Activated gamma-delta T cell treated with Interleukin-2 at 50 U/mL for 16 hours (primary cell): ENCODE results near the gene MBLAC2.

Experiments
- DNase-seq: peaks from one replicate; pipeline ENCODE4 v3.0.0-alpha.2; 2020

Gene MBLAC2

GRCh38 chr5:90474235-90475107, at the start of gene MBLAC2, which contains the start of gene POLR3G:
TSS of gene MBLAC2 (minus strand) at chr5:90474771. CDS start at chr5:90474292, 479 bp downstream.
TSS of gene POLR3G (plus strand) at chr5:90474864. CDS start at chr5:90485568, 10,704 bp downstream.
- peak; percentile 92 for DNase-seq

- no peak for DNase-seq
Measured at GRCh38 chr5:90519081-90519480, 44.5 kb upstream of the MBLAC2 start.

DNA sequence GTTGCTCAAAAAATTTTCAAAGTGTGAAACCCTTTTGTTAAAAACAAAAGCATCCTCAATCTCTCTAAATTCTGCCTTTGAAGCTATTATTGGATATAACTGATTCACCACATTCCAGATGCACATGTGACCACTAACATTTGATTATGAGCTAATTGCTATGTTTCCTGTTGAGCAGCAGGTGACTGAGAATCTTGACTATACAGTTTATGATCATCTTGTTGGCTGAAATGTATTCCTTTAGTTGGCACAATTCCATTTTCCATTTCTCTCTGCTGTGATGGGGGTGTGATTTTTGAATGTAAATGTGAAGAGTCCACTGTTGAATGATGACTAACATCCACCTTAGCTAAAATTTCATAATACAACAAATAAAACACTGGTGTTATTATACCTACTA, 44.1 kb upstream of the MBLAC2 start:
- no peak for DNase-seq

- no peak for DNase-seq
Measured at GRCh38 chr5:90514520-90514919, 39.9 kb upstream of the MBLAC2 start.

GRCh38 chr5:90510438-90510837, 35.9 kb upstream of the MBLAC2 start:
- DNase-seq, result no peak

- no peak for DNase-seq
Measured at GRCh38 chr5:90506221-90506620, 31.6 kb upstream of the MBLAC2 start.

DNA sequence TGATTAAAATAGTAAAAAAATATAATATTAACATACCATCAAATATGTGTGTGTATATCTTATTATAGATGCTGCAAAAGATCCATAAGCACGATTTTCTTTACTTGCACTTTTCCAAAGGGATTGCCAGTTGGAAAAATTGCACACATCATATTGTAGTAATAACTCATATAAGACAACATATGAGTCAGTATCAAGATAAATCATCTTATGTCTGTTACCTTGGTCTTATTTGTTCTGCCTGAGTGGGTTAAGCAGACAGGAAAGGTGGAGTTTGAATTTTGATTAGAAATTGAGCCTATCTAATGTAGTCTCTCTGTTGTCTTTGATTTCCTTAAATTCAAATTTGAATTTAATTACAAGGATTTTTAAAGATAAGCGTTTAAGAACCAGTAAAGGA, 30.2 kb upstream of the MBLAC2 start:
- DNase-seq, result no peak

- no peak for DNase-seq
Measured at GRCh38 chr5:90503596-90503995, 29.0 kb upstream of the MBLAC2 start.

DNA sequence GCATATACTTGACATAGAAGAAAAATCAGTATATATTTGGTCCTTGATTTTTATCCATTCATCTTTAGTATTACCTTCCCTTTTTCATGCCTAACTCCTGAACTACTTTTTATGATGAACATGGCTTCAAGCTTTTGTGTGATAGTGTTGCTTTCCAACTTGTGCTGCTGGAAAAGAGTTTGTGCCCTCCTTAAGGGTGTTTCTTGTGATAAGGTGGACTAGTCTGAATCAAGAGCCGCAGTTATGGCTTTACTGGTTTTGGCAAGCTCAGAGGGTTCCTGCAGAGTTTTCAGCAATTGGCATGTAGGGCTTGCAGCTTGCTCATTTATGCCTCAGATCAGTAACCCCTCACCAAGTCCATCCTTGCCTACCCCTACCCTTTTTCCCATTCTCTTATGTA, 20.6 kb upstream of the MBLAC2 start:
- no peak for DNase-seq

GRCh38 chr5:90494043-90494442, 19.5 kb upstream of the MBLAC2 start:
- no peak for DNase-seq

DNA sequence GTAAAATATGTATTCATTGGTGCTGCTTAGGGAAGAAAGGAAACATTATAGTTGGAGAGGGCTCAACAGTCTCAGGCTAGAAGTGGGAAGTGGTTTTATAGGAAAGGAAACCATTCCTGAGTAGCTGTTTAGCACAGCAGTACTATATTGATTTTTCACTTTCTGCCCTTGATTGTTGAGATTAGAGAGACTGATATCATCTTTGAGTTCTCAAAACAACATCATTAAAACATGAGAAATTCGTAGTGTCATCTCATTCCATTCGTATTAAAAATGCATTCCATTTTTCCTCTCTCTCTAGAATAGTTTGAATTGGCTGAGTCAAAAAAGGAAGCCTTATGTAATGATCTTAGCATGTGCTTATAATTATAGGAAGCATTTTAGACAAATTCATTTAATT, 14.2 kb upstream of the MBLAC2 start:
- no peak for DNase-seq

DNA sequence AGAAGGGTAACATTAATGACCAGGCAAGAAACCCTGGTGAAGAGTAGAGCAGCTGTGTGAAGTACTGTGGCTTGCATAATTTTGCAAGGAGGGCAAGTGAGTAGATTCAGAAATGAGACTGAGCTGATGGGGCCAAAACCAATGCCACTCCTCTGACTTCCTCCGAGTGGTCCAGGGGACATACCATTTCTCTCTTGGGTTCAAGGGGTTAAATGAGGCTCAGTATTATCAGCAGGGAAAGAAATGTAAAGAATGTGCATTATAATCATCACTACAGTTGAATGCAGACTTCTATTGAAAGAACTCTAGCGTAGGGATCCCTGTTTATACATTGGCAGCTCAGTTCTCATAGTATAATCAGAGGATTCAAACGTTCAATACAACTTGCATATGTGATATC, 10.0 kb upstream of the MBLAC2 start:
- DNase-seq, result no peak

- no peak for DNase-seq
Measured at GRCh38 chr5:90483206-90483605, 8.6 kb upstream of the MBLAC2 start.

GRCh38 chr5:90480699-90481098, 6.1 kb upstream of the MBLAC2 start:
- DNase-seq, result no peak

- no peak for DNase-seq
Measured at GRCh38 chr5:90479611-90480385, 5.2 kb upstream of the MBLAC2 start.

- DNase-seq, result no peak
Measured at GRCh38 chr5:90477621-90478215, 3.1 kb upstream of the MBLAC2 start.

- DNase-seq, result no peak
Measured at GRCh38 chr5:90477073-90477472, 2.5 kb upstream of the MBLAC2 start.

GRCh38 chr5:90476391-90476790, 1.8 kb upstream of the MBLAC2 start:
- no peak for DNase-seq

DNA sequence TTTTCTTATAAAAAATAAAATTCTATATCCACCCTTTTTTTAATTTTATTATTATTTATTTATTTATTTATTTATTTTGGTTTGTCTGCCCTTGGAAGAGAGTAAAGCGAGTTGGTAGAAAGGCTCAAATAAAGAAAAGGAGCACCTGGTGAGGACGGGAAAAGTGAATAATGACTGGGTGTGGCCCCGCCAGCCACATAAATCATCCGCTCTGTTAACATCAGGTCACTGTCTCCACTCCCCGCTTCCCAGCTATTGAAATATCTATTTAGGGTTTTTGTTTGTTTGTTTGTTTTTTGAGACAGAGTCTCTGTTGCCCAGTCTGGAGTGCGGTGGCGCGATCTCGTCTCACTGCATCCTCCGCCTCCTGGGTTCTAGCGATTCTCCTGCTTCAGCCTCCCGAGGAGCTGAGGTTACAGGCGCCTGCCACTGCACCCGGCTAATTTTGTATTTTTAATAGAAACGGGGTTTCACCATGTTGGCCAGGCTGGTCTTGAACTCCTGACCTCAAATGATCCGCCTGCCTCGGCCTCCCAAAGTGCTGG, 937 bp upstream of the MBLAC2 start:
- DNase-seq, result no peak

- DNase-seq, result peak; percentile 17
Measured at GRCh38 chr5:90473396-90474234, 956 bp downstream of the MBLAC2 start.

DNA sequence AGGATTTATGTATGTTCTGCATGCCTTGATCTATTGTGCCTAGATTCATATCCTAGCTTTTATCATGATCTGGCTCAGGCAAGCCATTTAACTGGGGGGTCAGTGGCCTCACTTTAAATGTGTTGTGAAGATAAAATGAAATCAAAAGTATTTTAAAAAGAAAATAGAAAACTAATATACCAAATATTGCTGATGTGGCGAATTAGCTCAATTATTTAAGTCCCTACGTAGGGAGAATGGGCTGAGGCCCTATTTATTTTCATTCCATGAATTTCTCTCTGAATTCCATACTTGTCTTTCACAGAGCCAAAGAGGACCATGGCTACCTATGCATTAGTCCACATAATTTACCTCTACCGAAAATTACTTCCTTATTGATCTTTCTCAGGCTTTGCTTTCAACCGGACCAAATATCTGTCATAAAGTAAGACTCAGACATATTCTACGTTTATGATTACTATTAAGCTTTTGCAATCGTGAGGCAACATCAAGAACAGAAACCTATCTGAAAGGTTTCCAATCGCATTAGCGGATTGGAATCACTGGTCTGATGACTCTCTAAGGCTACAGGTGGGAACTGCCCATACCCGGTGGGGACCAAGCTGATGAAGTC, 1.7 kb downstream of the MBLAC2 start:
- no peak for DNase-seq

DNA sequence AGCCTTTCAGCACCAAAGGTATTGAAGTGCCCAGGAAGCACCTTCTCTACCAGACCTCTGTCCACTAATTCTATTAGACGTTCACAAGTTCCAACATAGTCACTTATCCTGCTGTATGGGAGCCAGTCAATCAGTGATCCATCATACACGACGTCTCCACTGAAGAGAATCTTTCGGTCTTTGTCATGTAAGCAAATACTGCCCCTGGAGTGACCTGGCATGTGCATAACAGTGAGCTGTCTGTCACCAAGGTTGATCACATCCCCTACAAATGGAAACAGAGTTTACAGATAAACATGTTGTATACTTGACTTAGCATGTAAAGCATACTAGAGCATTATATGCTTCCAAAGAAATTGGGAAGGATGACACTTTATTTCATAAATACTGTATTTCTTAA, 13.3 kb downstream of the MBLAC2 start:
- DNase-seq, result no peak
